ENCODE data around the gene CDC73.

The CDC73 gene

GRCh38 chr1:193121616-193122593 is at the start of gene CDC73:
Gene CDC73 (plus strand): TSS chr1:193122031. CDS start chr1:193122201, 170 bp downstream.
- TF ChIP-seq EZH2 (IDR thresholded peaks at IDR 0.05; ENCODE audit: borderline replicate concordance, low read depth, low read length, severe bottlenecking) = no peak
- TF ChIP-seq CTCF (IDR thresholded peaks at IDR 0.05; ENCODE audit: borderline replicate concordance, extremely low read depth, low read length, poor library complexity, severe bottlenecking) = peak; percentile 95
- ATAC-seq (ENCODE audit: insufficient read depth, low read depth) = peak; percentile 92
- peak within 1 kb of the TSS; percentile 78 to 82 for H3K4me3 ChIP-seq (ENCODE audit: low read depth in 1 of 2, low read length in 2 of 2)
- H3K36me3 ChIP-seq (ENCODE audit: insufficient read depth, low read length) = peaks cover 27% of the 10 kb centered on the region
- peaks cover 44% of the 10 kb centered on the region for H3K4me1 ChIP-seq (ENCODE audit: insufficient read depth, low read length)
- H3K27ac ChIP-seq (ENCODE audit: low read length) = peak within 1 kb of the TSS; percentile 94
- peak within 1 kb of the TSS; percentile 89 for H3K4me2 ChIP-seq (ENCODE audit: insufficient read depth, low read length)
- no peaks in the 10 kb centered on the region for H3K9me3 ChIP-seq (ENCODE audit: insufficient read depth, low read length, severe bottlenecking)
- peak; percentile 99 for DNase-seq
- peak within 1 kb of the TSS; percentile 78 for H3K9ac ChIP-seq (ENCODE audit: low read depth, low read length)
- peaks cover 10% of the 10 kb centered on the region; the same call in 1 of the 2 replicates for H4K20me1 ChIP-seq (ENCODE audit: insufficient read depth, low read length)
- H3K27me3 ChIP-seq (ENCODE audit: insufficient read depth, low read length, poor library complexity) = peaks cover 4% of the 10 kb centered on the region
- peaks cover 49% of the 10 kb centered on the region for H3K79me2 ChIP-seq (ENCODE audit: insufficient read depth, low read length)
- H2AFZ ChIP-seq (ENCODE audit: low read depth, low read length) = peak within 1 kb of the TSS; percentile 99

DNA sequence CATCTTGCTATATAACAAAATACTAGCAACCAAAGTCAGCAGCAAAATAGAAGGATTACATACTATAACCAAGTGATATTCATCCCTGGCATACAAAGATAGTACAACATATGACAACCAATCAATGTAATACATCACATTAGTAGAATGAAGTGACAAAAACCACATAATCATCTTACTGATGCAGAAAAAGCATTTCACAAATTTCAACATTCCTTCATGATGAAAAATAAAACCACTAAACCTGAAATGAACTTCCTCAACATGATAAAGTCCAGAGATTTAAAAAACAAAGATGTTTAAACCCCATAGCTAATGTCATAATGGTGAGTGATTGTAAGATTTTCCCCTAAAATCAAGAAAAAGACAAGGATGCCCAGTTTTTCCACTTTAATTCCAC is 43.8 kb upstream of the CDC73 start:
- H3K27me3 ChIP-seq (ENCODE audit: insufficient read depth, low read length, poor library complexity) = no peaks in the 10 kb centered on the region
- H3K79me2 ChIP-seq (ENCODE audit: insufficient read depth, low read length) = peaks cover 17% of the 10 kb centered on the region
- H3K9me3 ChIP-seq (ENCODE audit: insufficient read depth, low read length, severe bottlenecking) = no peaks in the 10 kb centered on the region
- H3K4me1 ChIP-seq (ENCODE audit: insufficient read depth, low read length) = no peaks in the 10 kb centered on the region
- DNase-seq (no peak), ATAC-seq (ENCODE audit: insufficient read depth, low read depth) (no peak)
- TF ChIP-seq EZH2 (IDR thresholded peaks at IDR 0.05; ENCODE audit: borderline replicate concordance, low read depth, low read length, severe bottlenecking) (no peak), CTCF (IDR thresholded peaks at IDR 0.05; ENCODE audit: borderline replicate concordance, extremely low read depth, low read length, poor library complexity, severe bottlenecking) (no peak)
- H3K9ac ChIP-seq (ENCODE audit: low read depth, low read length) = no peak overlapping the region
- H3K4me3 ChIP-seq (ENCODE audit: low read depth in 1 of 2, low read length in 2 of 2) = no peak overlapping the region
- peaks cover 68% of the 10 kb centered on the region for H3K36me3 ChIP-seq (ENCODE audit: insufficient read depth, low read length)
- no peak overlapping the region for H2AFZ ChIP-seq (ENCODE audit: low read depth, low read length)
- peaks cover 2% of the 10 kb centered on the region; the same call in 1 of the 2 replicates for H4K20me1 ChIP-seq (ENCODE audit: insufficient read depth, low read length)
- no peak overlapping the region for H3K27ac ChIP-seq (ENCODE audit: low read length)
- no peak overlapping the region for H3K4me2 ChIP-seq (ENCODE audit: insufficient read depth, low read length)

DNA sequence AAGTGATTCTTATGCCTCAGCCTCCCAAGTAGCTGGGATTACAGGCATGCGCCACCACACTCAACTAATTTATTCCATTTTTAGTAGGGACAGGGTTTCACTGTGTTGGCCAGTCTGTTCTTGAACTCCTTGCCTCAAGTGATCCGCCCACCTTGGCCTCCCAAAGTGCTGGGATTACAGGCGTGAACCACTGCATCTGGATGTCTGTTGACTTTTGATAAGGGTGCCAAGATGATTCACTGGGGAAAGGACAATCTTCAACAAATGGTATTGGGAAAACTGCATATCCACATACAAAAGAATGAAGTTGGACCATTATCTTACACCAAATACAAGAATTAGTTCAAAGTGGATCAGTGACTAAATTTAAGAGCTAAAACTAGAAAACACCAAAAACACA is 42.6 kb upstream of the CDC73 start:
- TF ChIP-seq EZH2 (IDR thresholded peaks at IDR 0.05; ENCODE audit: borderline replicate concordance, low read depth, low read length, severe bottlenecking) = no peak
- no peak for TF ChIP-seq CTCF (IDR thresholded peaks at IDR 0.05; ENCODE audit: borderline replicate concordance, extremely low read depth, low read length, poor library complexity, severe bottlenecking)
- H3K36me3 ChIP-seq (ENCODE audit: insufficient read depth, low read length) = peaks cover 77% of the 10 kb centered on the region
- H3K27ac ChIP-seq (ENCODE audit: low read length) = no peak overlapping the region
- H3K4me2 ChIP-seq (ENCODE audit: insufficient read depth, low read length) = no peak overlapping the region
- H4K20me1 ChIP-seq (ENCODE audit: insufficient read depth, low read length) = peaks cover 2% of the 10 kb centered on the region; the same call in 1 of the 2 replicates
- no peak for ATAC-seq (ENCODE audit: insufficient read depth, low read depth)
- peaks cover 11% of the 10 kb centered on the region for H3K79me2 ChIP-seq (ENCODE audit: insufficient read depth, low read length)
- H3K4me1 ChIP-seq (ENCODE audit: insufficient read depth, low read length) = no peaks in the 10 kb centered on the region
- no peak for DNase-seq
- H3K9ac ChIP-seq (ENCODE audit: low read depth, low read length) = no peak overlapping the region
- no peak overlapping the region for H2AFZ ChIP-seq (ENCODE audit: low read depth, low read length)
- H3K4me3 ChIP-seq (ENCODE audit: low read depth in 1 of 2, low read length in 2 of 2) = no peak overlapping the region
- H3K9me3 ChIP-seq (ENCODE audit: insufficient read depth, low read length, severe bottlenecking) = no peaks in the 10 kb centered on the region
- no peaks in the 10 kb centered on the region for H3K27me3 ChIP-seq (ENCODE audit: insufficient read depth, low read length, poor library complexity)
